ENCODE results near the gene RGS17.

Gene RGS17

DNA sequence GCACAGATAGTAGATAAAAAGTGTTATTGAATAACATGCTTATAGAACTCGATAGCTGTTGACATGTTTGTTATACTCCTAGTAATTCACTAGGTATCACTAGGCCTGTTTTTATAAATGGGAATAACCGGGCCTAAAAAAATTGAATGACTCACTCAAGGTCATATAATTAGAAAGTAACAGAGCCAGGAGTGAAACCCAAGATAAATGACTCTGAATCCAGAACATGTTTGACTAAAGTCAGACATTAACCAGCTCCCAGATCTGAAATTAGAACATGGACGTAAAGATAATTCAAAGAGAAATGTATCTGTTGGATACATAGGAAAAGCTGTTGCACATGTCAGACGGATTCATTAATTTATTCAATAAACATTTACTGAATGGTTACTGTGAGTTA lies 26.9 kb downstream of the RGS17 start:
- TF ChIP-seq, protein P1, sequence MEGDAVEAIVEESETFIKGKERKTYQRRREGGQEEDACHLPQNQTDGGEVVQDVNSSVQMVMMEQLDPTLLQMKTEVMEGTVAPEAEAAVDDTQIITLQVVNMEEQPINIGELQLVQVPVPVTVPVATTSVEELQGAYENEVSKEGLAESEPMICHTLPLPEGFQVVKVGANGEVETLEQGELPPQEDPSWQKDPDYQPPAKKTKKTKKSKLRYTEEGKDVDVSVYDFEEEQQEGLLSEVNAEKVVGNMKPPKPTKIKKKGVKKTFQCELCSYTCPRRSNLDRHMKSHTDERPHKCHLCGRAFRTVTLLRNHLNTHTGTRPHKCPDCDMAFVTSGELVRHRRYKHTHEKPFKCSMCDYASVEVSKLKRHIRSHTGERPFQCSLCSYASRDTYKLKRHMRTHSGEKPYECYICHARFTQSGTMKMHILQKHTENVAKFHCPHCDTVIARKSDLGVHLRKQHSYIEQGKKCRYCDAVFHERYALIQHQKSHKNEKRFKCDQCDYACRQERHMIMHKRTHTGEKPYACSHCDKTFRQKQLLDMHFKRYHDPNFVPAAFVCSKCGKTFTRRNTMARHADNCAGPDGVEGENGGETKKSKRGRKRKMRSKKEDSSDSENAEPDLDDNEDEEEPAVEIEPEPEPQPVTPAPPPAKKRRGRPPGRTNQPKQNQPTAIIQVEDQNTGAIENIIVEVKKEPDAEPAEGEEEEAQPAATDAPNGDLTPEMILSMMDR (IDR thresholded peaks at IDR 0.05), result no peak
- no peak for TF ChIP-seq ZFX (IDR thresholded peaks at IDR 0.05; ENCODE audit: borderline replicate concordance)
- H3K27ac ChIP-seq, result no peak overlapping the region

DNA sequence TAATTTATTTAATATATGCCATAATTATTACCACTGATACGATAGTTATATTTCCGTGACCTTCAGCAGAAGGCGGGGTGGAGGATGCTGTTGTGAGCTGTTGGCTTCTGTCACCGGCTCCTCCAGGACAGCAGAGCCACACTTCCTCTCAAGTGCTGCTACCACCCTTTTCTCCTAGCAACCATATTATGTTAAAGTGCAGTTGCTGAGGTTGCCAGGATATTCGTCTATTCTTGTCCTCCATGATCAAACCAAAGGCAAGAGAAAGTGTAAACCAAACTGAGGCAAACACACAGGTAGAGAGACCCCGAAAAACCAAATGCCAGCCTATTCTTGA lies 27.8 kb downstream of the RGS17 start:
- TF ChIP-seq, protein P1 (IDR thresholded peaks at IDR 0.05), result no peak
- TF ChIP-seq ZFX (IDR thresholded peaks at IDR 0.05; ENCODE audit: borderline replicate concordance), result no peak
- H3K27ac ChIP-seq, result no peak overlapping the region

DNA sequence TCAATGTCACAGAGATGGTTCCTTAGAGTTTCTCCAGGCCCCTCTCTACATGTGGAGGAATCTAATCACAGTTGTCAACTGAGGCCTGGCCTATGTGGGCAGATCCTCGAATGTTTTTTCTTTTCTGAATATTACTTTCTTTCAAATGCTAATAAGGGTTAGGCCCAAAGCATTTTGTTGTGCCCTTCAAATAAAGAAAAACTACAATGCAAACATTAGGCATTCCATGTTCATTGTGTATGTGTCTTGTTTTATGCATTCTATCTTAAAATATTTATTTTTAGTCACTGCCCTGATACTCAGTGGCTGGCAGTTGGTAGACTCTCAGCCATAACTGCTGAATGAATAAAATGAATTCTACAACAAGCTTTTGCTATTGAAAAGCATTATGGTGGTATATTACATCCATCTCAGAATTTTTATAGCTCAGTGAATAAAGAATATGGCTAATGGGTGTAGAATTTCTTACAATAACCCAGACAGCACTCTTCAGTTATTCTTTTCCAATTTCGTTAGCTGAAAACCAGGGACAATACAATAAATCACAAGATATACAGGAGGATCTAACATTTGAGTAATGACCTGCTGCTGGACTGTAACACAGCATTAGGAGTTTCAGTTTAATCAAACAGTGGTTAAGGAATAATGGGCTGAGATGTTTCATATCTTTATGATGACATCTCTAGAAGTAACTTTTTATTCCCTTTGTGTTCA lies 28.3 kb downstream of the RGS17 start:
- TF ChIP-seq ZFX (IDR thresholded peaks at IDR 0.05; ENCODE audit: borderline replicate concordance), result no peak
- TF ChIP-seq, protein P1 (IDR thresholded peaks at IDR 0.05), result no peak

DNA sequence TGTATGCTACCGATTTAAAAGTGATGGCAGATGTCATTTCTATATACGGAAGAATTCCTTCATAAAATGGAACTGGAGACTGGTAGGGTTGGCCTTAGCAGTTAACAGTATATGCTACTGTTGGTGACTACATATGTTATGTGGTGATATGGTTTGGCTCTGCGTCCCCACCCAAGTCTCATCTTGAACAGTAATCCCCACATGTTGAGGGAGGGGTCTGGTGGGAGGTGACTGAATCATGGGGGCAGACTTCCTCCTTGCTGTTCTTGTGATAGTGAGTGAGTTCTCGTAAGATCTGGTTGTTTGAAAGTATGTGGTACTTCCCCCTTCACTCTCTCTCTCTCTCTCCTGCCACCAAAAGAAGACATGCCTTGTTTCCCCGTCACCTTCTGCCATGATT lies 29.6 kb downstream of the RGS17 start:
- H3K27ac ChIP-seq, result no peak overlapping the region
- TF ChIP-seq, protein P1 (IDR thresholded peaks at IDR 0.05), result no peak
- no peak for TF ChIP-seq ZFX (IDR thresholded peaks at IDR 0.05; ENCODE audit: borderline replicate concordance)

More for the DNA sequence above, 28.3 kb downstream of the RGS17 start:
- no peak overlapping the region for H3K27ac ChIP-seq

DNA sequence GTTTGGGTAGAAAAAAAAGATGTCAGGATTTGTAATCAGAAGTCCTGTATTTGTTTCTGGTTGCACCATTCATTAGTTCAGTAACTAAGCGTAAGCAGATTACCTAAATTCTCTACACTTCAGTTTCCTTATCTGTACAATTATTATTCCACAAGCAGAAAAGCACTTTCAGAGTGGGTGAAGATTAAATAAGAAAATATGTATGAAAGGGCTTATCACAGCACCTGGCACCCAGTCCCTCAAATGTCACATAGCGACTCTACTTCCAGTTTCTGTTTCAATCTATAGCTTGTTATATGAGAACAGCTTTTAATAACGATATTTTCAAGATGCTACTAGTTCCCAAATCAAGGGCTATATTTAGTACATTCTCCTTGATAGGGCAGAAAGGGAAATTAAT lies 31.4 kb downstream of the RGS17 start:
- TF ChIP-seq, protein P1 (IDR thresholded peaks at IDR 0.05), result no peak
- no peak for TF ChIP-seq ZFX (IDR thresholded peaks at IDR 0.05; ENCODE audit: borderline replicate concordance)
- no peak overlapping the region for H3K27ac ChIP-seq

DNA sequence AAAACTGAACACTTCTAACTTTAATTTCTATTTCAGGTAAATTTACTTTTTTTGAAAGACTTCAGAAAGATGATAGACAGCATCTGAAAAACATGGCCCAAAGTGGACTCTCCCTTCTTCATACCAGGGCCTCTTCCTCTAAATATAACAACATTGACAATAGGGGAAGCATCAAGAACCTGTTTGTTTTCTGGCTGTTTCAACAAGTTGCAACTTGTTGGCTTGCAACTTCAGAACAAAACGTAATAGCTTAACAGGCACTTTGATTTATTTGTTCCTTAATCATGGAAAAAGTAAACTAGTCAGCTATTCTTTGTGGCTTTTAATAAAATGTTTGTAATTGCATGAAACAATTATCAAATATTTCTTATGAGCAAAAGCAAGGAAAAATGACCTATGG lies 34.3 kb downstream of the RGS17 start:
- H3K27ac ChIP-seq, result no peak overlapping the region
- TF ChIP-seq, protein P1 (IDR thresholded peaks at IDR 0.05), result no peak
- no peak for TF ChIP-seq ZFX (IDR thresholded peaks at IDR 0.05; ENCODE audit: borderline replicate concordance)

DNA sequence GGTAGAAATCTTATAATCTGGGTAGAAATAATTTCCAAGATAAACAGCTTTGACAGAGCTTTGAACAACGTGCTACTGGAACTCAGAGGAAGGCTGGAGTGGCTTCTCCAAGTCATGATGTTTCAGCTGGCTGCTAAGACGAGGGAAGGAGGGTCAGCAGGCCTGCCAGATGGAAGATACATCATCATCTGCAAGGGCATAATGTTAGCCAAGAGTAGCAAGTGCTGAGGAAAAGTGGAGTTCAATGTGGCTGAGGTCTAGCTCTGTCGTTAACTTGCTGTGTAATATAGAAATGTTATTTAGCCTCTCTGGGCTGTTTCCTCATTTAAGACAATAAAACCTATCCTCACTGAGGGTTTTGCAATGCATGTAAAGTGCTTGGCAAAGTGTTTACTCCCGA lies 35.1 kb downstream of the RGS17 start:
- TF ChIP-seq ZFX (IDR thresholded peaks at IDR 0.05; ENCODE audit: borderline replicate concordance), result no peak
- TF ChIP-seq, protein P1 (IDR thresholded peaks at IDR 0.05), result no peak
- H3K27ac ChIP-seq, result no peak overlapping the region
